ENCODE data around the gene ITGB5. TPM values are rescaled to one million over a fixed set of nuclear protein-coding genes. Genes with fewer than 3 reads are reported as not detected.

The ITGB5 gene
- total RNA-seq, 1 experiment from 2014 or later, result 146 TPM

DNA sequence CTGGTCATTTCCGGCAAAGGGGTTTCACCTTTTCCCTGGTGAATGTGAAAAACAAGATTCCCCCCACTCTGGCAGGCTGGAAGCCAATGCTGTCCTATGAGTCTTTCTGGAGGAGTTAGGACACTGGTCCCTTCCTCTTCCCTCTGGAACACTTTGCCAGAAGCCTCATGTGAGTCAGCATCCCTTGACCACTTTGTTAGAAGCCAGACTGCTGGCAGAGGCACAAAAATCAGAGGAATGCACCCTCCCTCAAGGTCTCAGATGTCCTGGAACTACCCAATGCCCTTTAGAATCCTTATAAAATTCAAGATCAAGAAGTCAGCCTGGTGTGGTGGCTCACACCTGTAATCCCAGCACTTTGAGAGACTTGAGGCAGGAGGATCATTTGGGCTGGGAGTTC, 26.6 kb downstream of the ITGB5 start:
- Histone ChIP-seq H3K4me2 (ENCODE audit: insufficient read depth, insufficient read length, low read length) (no peak overlapping the region), H3K4me1 (ENCODE audit: insufficient read depth, low read length) (peaks cover 2% of the 10 kb centered on the region; the same call in 1 of the 2 replicates), H3K27ac (ENCODE audit: insufficient read length, low read depth, low read length) (no peak overlapping the region), H3K27me3 (ENCODE audit: insufficient read depth, low read length) (no peaks in the 10 kb centered on the region), H3K4ac (ENCODE audit: low read depth, low read length) (no peak overlapping the region), H2BK120ac (ENCODE audit: low read depth, low read length, poor library complexity, severe bottlenecking) (no peak overlapping the region), H2BK15ac (ENCODE audit: low read depth, low read length) (no peak overlapping the region), H3K23me2 (ENCODE audit: insufficient read length, low read depth, low read length, poor library complexity, severe bottlenecking) (no peaks in the 10 kb centered on the region), H4K20me1 (ENCODE audit: control insufficient read depth, insufficient read depth, insufficient read length) (no peaks in the 10 kb centered on the region), H4K8ac (replicated peaks; ENCODE audit: insufficient read length, low read depth, low read length) (no peak overlapping the region), H2AK5ac (ENCODE audit: insufficient read length, low read length) (no peak overlapping the region), H3K79me2 (ENCODE audit: insufficient read depth, low read length) (peaks cover 15% of the 10 kb centered on the region; the same call in 1 of the 2 replicates), H3K9ac (ENCODE audit: extremely low read depth, insufficient read length, low read length) (no peak overlapping the region), H2AFZ (ENCODE audit: low read length) (no peak overlapping the region), H3K56ac (ENCODE audit: insufficient read length, low read depth, low read length) (no peak overlapping the region), H3K14ac (ENCODE audit: insufficient read depth, low read length) (no peak overlapping the region), H3K79me1 (ENCODE audit: insufficient read depth, low read depth, low read length, poor library complexity, severe bottlenecking) (no peaks in the 10 kb centered on the region), H2BK5ac (ENCODE audit: insufficient read length, low read length) (no peak overlapping the region), H3K23ac (ENCODE audit: insufficient read length, low read depth, low read length) (no peak overlapping the region), H4K91ac (ENCODE audit: insufficient read length, low read depth, low read length) (no peak overlapping the region), H3T11ph (ENCODE audit: low read length) (no peak overlapping the region), H2BK20ac (ENCODE audit: low read depth, low read length, poor library complexity, severe bottlenecking) (no peak overlapping the region), H3K9me3 (ENCODE audit: control insufficient read depth, low read depth, low read length) (no peaks in the 10 kb centered on the region), H2BK12ac (ENCODE audit: insufficient read length, low read depth, low read length) (no peak overlapping the region), H3K18ac (ENCODE audit: insufficient read length, low read depth, low read length) (no peak overlapping the region), H4K5ac (ENCODE audit: insufficient read length, low read depth, low read length) (no peak overlapping the region)
- Mint-ChIP-seq H3K36me3 (ENCODE audit: insufficient read depth in 1 of 3, low read depth in 3 of 3) (peaks cover 22 to 52% (median 25%) of the 10 kb centered on the region in 3 experiments; a peak in 6 of 7 replicates), H3K9me3 (no peaks in the 10 kb centered on the region), H3K4me1 (peaks cover 15 to 16% of the 10 kb centered on the region in 2 experiments), H3K4me3 (no peak overlapping the region), H3K27ac (peak overlapping the region; percentile 46 to 94 (median 84)), H3K27me3 (ENCODE audit: low read depth) (no peaks in the 10 kb centered on the region)
- no CpG with 5 or more reads among the region's 1 CpG for WGBS (ENCODE audit: extremely low coverage, insufficient read length, low lambda C conversion rate)
- TF ChIP-seq, protein P1, sequence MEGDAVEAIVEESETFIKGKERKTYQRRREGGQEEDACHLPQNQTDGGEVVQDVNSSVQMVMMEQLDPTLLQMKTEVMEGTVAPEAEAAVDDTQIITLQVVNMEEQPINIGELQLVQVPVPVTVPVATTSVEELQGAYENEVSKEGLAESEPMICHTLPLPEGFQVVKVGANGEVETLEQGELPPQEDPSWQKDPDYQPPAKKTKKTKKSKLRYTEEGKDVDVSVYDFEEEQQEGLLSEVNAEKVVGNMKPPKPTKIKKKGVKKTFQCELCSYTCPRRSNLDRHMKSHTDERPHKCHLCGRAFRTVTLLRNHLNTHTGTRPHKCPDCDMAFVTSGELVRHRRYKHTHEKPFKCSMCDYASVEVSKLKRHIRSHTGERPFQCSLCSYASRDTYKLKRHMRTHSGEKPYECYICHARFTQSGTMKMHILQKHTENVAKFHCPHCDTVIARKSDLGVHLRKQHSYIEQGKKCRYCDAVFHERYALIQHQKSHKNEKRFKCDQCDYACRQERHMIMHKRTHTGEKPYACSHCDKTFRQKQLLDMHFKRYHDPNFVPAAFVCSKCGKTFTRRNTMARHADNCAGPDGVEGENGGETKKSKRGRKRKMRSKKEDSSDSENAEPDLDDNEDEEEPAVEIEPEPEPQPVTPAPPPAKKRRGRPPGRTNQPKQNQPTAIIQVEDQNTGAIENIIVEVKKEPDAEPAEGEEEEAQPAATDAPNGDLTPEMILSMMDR (conservative IDR thresholded peaks at IDR 0.05), result no peak
- no peak for DNase-seq
